Testis (tissue), 3 donors: ENCODE data around the gene PCNT. TPM values are rescaled to one million over a fixed set of nuclear protein-coding genes. Genes with fewer than 3 reads are reported as not detected.

Experiments used
- DNase-seq: peaks from one replicate; pipeline ENCODE4 v3.0.0-alpha.2; 2019
- H3K27ac ChIP-seq, 2 donors: fragments of 200-600 bp; sonication (generic); one replicate each; pipeline ENCODE4 v1.5.1; 2019
- H3K27me3 ChIP-seq: fragments of 200-600 bp; sonication (generic); one replicate; pipeline ENCODE4 v1.5.1; 2019
- H3K36me3 ChIP-seq: fragments of 200-600 bp; sonication (generic); one replicate; pipeline ENCODE4 v1.5.1; 2017; ENCODE audit warnings: low read depth; ENCODE audit errors: missing control alignments
- H3K4me1 ChIP-seq: fragments of 200-600 bp; sonication (generic); one replicate; pipeline ENCODE4 v1.5.1; 2019
- H3K4me3 ChIP-seq, 2 donors: fragments of 200-600 bp; sonication (generic); one replicate each; pipeline ENCODE4 v1.5.1; 2017 to 2019
- H3K9me3 ChIP-seq: fragments of 200-600 bp; sonication (generic); one replicate; pipeline ENCODE4 v1.5.1; 2017
- POLR2A ChIP-seq: fragments of 450-650 bp; IDR thresholded peaks from one replicate; pipeline ENCODE4 v1.6.1; 2017; ENCODE audit warnings: antibody characterized with exemption, mild to moderate bottlenecking, moderate library complexity
- WGBS, 2 donors: methylation state at CpG; one replicate each; pipeline ENCODE4 v1.1.5; 2018; 5-methylcytosine and 5-hydroxymethylcytosine counted together
- intact Hi-C: fragments of 100-400 bp; cut with DNase I; formaldehyde crosslinking; loops from one replicate; pipeline ENCODE4 v1.15.1; 2023; ENCODE audit warnings: low total_unique reads
- polyA plus RNA-seq: library from polyadenylated mRNA; stranded (reverse); fragments of 350-450 nt; fragmentation: Illumina TruSeq; extraction: RNeasy Lipid Tissue Mini Kit (QIAGEN cat#74804); gene quantifications from one replicate; pipeline ENCODE4 v1.2.3, GENCODE V29; 2014; ENCODE audit warnings: low read depth, low replicate concordance; ENCODE audit not compliant: insufficient read depth
- total RNA-seq, 2 donors: library from RNA; depleted of rRNA; stranded (reverse); fragments of >200 nt; gene quantifications; one replicate each; pipeline ENCODE4 v1.2.3, GENCODE V29; 2016
- TF ChIP-seq, protein P1 (sequence below), 3 experiments: fragments of 450-650 bp in 2 of 3; fragments of 200-600 bp in 1 of 3; sonication (generic) in 1 of 3; IDR thresholded peaks; one replicate each; pipeline ENCODE4 v1.5.1; 2016 to 2019; ENCODE audit warnings: antibody characterized with exemption in 3 of 3, mild to moderate bottlenecking in 2 of 3, moderate library complexity in 1 of 3

The PCNT gene
- total and polyA plus RNA-seq, 3 donors from 2014 or later, result 44.7 to 169 (median 116) TPM

DNA sequence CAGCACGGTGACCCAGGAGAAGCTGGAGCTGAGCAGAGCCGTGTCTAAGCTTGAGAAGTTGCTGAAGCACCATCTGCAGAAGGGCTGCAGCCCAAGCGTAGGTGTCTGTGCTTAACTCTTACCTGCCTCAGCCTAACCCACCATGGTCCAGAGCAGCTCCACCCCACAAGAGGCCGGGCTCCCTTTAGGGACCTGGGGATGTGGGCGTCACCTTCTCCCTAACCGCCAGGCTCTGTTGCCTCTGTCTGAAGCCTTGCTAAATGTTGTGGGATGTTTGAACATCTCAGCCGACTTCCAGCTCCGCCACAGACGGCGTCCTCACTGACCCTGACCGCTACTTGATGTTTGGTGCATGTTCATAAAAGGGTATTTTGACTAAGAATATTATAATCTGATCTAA, 114.3 kb downstream of the PCNT start:
- intact Hi-C loops, result no loop called here

DNA sequence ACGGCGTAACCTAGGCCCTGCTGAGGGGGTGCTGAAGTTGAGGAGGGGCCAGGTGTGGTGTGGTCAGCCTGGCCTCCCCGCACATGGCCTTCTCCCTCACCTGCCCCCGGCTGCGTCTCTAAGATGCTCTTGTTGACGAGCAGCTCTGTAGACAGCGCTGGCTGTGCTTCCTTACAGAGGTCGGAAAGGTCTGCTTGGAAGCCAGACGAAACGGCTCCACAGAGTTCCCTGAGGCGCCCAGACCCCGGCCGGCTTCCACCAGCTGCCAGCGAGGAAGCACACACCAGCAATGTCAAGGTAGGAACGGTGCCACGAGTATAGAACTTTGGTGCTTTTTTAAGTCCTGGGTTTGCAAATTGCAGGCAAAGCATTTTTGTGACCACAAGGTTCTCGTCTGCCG, 116.0 kb downstream of the PCNT start:
- TF ChIP-seq, protein P1, sequence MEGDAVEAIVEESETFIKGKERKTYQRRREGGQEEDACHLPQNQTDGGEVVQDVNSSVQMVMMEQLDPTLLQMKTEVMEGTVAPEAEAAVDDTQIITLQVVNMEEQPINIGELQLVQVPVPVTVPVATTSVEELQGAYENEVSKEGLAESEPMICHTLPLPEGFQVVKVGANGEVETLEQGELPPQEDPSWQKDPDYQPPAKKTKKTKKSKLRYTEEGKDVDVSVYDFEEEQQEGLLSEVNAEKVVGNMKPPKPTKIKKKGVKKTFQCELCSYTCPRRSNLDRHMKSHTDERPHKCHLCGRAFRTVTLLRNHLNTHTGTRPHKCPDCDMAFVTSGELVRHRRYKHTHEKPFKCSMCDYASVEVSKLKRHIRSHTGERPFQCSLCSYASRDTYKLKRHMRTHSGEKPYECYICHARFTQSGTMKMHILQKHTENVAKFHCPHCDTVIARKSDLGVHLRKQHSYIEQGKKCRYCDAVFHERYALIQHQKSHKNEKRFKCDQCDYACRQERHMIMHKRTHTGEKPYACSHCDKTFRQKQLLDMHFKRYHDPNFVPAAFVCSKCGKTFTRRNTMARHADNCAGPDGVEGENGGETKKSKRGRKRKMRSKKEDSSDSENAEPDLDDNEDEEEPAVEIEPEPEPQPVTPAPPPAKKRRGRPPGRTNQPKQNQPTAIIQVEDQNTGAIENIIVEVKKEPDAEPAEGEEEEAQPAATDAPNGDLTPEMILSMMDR (IDR thresholded peaks at IDR 0.05), result no peak
- Histone ChIP-seq H3K27ac (no peak overlapping the region), H3K4me1 (no peaks in the 10 kb centered on the region), H3K4me3 (no peak overlapping the region), H3K36me3 (no peaks in the 10 kb centered on the region), H3K9me3 (no peaks in the 10 kb centered on the region), H3K27me3 (no peaks in the 10 kb centered on the region)
- intact Hi-C loops, result no loop called here
- WGBS, 2 donors, result 82 to 86% methylated on average over 16 to 18 of the region's 18 CpGs
- no peak for DNase-seq

More for the DNA sequence above, 114.3 kb downstream of the PCNT start:
- no peaks in the 10 kb centered on the region for H3K36me3 ChIP-seq
- H3K27me3 ChIP-seq, result no peaks in the 10 kb centered on the region
- WGBS, 2 donors, result 95 to 98% methylated on average over 11 of the region's 11 CpGs
- DNase-seq, result no peak
- TF ChIP-seq, protein P1 (IDR thresholded peaks at IDR 0.05), result no peak
- TF ChIP-seq POLR2A, result no peak
- H3K27ac ChIP-seq, result no peak overlapping the region
- no peaks in the 10 kb centered on the region for H3K4me1 ChIP-seq
- H3K9me3 ChIP-seq, result no peaks in the 10 kb centered on the region
- H3K4me3 ChIP-seq, result no peak overlapping the region

DNA sequence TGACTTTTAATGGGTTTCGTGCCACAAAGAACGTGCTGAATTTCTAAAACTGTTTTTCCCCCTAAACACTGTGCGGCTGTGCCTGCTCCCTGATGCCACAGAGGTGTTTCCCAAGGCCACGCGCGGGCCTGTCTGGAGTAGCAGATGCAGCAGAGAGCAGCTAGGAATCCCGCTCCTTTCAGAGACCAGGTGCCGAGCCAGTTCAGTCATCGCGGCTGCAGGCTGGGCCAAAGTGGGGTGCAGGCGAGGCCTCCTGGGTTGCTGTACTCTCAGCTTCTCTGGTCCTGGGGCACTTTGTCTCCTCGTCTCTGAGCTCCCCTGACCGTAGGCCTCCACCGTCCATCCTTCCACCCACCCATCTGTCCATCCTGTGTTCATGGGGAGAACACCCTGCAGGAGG, 117.4 kb downstream of the PCNT start:
- no peak for DNase-seq
- Histone ChIP-seq H3K4me1 (no peaks in the 10 kb centered on the region), H3K9me3 (no peaks in the 10 kb centered on the region), H3K36me3 (no peaks in the 10 kb centered on the region), H3K27ac (no peak overlapping the region), H3K27me3 (no peaks in the 10 kb centered on the region), H3K4me3 (no peak overlapping the region)
- TF ChIP-seq POLR2A, result no peak
- TF ChIP-seq, protein P1 (IDR thresholded peaks at IDR 0.05), result no peak
- 90 to 98% methylated on average over 14 of the region's 14 CpGs for WGBS, 2 donors
- intact Hi-C loops, result no loop called here

DNA sequence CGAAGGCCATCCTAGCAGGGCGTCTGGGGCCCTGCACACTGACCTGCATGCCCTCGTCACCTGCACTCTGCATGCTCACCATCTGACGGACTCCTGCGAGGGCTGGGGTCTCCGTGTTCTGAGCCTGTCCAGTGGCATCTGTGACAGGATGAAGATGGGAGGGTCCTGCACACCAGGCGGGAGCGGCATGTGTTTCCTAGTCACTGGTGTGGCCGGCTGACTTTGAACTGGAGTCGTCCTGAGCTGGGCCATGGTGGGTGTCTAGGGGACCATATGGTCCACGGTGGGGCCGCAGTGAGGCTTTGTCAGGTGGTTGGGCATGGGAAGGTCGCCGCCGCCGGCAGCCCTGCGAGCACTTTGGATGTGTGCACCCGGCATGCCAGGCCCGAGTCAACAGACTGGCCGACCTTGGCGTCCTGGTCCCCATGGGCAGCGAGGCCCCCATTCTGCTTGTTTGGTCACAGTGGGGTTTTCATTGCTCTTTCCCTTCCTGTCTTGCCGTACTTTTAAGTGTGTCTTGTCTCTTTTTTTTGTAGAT, 118.1 kb downstream of the PCNT start:
- TF ChIP-seq, protein P1 (IDR thresholded peaks at IDR 0.05), result no peak
- TF ChIP-seq POLR2A, result no peak
- no peaks in the 10 kb centered on the region for H3K36me3 ChIP-seq
- H3K27ac ChIP-seq, result no peak overlapping the region
- intact Hi-C loops, result no loop called here
- DNase-seq, result no peak
- H3K27me3 ChIP-seq, result no peaks in the 10 kb centered on the region
- H3K4me1 ChIP-seq, result no peaks in the 10 kb centered on the region
- H3K9me3 ChIP-seq, result no peaks in the 10 kb centered on the region
- 96 to 98% methylated on average over 11 to 23 of the region's 23 CpGs for WGBS, 2 donors
- H3K4me3 ChIP-seq, result no peak overlapping the region

DNA sequence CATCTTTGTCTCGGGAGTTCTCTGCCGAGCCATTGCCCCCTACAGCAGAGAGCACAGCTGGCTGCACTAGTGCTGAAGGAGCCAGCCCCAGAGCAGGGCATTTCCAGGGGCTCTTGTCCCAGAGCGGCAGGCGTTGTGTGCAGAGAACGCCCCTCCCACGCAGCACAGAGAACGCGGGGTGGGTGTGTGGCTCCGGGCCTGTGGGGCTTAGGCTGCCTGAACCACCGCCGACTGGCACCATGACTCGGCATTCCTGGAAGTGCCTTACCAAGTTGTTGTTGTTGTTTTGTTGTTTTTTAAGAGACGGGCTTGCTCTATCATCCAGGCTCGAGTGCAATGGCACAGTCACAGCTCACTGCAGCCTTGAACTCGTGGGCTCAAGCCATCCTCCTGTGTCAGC, 119.0 kb downstream of the PCNT start:
- WGBS, 2 donors, result 77 to 80% methylated on average over 13 to 15 of the region's 15 CpGs
- DNase-seq, result no peak
- TF ChIP-seq, protein P1 (IDR thresholded peaks at IDR 0.05), result no peak
- no peak for TF ChIP-seq POLR2A
- Histone ChIP-seq H3K9me3 (no peaks in the 10 kb centered on the region), H3K4me3 (no peak overlapping the region), H3K4me1 (no peaks in the 10 kb centered on the region), H3K36me3 (no peaks in the 10 kb centered on the region), H3K27ac (no peak overlapping the region), H3K27me3 (no peaks in the 10 kb centered on the region)
- intact Hi-C loops, result no loop called here
